ENCODE results near the gene VSTM2L.

The VSTM2L gene

DNA sequence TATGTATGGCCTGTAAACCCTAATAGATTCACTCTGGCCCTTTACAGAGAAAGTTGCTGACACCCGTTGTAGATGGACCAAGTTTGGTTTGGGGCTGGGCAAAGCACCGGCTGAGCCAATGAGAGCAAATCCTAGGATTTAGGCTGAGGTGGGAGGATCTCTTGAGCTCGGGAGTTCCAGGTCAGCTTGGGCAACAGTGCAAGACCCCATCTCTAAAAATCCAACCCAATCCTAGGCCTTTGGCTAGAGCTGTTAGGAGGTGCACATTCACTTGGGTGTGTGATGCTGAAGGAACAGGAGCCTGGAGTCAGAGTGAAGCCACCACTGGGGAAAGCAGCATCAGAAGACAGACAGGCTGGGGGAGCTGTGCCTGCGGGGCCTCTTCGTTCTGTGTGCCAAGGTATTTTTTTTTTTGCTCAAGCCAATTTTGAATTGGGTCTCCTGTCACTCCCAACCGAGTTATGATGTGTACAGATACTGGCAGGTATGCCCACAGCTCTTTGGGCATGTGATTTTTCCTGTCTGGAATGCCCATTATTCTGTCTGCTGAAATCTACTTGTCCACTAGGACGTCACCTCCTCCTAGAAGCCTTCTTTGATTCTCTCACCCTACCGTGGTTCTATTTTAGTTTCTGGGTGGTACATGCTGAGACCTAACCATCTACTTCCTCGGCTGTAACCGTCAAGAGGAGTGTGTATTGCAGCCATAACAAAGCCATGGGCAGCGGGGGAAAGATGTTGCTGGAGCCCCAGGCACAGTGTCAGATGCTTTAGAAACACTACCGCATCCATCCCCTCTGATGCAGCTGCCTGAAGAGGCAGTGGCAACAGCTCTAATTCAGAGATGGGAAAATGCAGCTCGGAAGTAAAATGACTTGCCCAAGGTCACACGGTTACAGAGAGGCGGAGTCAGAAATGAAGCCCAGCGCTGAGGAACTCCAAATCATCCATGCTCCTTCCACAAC is 76.4 kb downstream of the VSTM2L start:
- DNase-seq (ENCODE audit: insufficient read length) (no peak), FAIRE-seq (no peak)
- TF ChIP-seq POLR2A (IDR thresholded peaks at IDR 0.05; ENCODE audit: low read depth, low read length), result no peak
- no peak for TF ChIP-seq TAF1 (IDR thresholded peaks at IDR 0.05; ENCODE audit: borderline replicate concordance, low read depth, low read length)
- no peak for TF ChIP-seq POLR2AphosphoS5 (IDR thresholded peaks at IDR 0.05; ENCODE audit: low read depth, low read length)

DNA sequence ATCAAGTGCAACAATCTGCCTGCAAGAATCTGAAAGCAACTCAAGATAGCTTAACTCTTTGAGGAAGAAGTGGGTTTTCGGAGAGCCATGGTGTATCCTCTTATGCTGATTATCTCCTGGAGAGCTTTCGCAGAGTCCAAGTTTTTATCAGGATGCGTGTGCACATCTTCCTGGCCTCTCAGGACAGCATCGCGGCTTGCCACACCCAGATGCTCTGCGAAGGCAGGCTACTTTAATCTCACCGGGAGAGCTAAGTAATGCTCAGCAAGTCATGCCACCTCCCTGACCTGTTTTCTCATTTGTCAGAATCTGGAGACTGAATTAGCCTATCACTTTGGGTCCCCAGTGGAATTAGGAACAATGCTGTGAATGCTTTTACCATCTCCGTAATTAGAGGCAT is 77.5 kb downstream of the VSTM2L start:
- no peak for TF ChIP-seq POLR2A (IDR thresholded peaks at IDR 0.05; ENCODE audit: low read depth, low read length)
- TF ChIP-seq POLR2AphosphoS5 (IDR thresholded peaks at IDR 0.05; ENCODE audit: low read depth, low read length), result no peak
- no peak for TF ChIP-seq TAF1 (IDR thresholded peaks at IDR 0.05; ENCODE audit: borderline replicate concordance, low read depth, low read length)
- DNase-seq (ENCODE audit: insufficient read length) (no peak), FAIRE-seq (no peak)

DNA sequence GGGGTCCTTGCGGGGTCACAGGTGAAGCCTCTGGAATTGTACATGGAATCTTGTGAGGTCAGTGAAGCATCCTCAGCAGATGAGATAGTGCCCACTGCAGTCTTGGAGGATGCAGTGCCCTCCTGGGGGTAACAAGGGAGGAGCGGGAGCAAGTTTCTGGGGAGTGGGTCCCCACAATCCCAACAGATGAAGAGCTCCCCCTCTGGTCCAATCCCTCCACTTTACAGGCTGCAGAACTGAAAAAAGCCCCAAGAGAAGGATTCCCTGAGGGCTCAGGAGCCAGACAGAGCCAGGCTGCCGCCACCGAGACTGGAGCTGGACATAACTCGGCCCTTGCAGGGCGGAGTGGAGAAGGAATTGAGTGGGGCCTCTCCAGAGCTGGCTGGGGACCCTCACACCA is 77.9 kb downstream of the VSTM2L start:
- DNase-seq (ENCODE audit: insufficient read length), result no peak
- no peak for TF ChIP-seq TAF1 (IDR thresholded peaks at IDR 0.05; ENCODE audit: borderline replicate concordance, low read depth, low read length)
- TF ChIP-seq POLR2AphosphoS5 (IDR thresholded peaks at IDR 0.05; ENCODE audit: low read depth, low read length), result no peak
- no peak for TF ChIP-seq POLR2A (IDR thresholded peaks at IDR 0.05; ENCODE audit: low read depth, low read length)

DNA sequence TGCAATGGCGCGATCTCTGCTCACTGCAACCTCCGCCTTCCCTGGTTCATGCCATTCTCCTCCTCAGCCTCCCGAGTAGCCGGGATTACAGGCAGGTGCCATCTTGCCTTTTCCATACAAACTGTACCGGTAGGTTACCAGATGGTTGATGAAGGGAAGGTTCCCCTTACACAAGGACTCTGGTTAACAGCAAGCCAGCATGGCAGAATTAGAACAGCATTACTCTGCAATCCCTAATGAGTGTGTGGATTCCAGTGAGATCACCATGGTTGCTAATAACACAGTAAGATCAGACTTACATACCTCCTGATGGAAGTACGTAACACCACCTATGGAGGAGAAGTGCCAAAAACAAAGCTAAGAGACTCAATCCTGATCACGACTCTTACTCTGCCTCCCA is 78.6 kb downstream of the VSTM2L start:
- DNase-seq (ENCODE audit: insufficient read length), result no peak
- TF ChIP-seq TAF1 (IDR thresholded peaks at IDR 0.05; ENCODE audit: borderline replicate concordance, low read depth, low read length) (no peak), POLR2A (IDR thresholded peaks at IDR 0.05; ENCODE audit: low read depth, low read length) (no peak), POLR2AphosphoS5 (IDR thresholded peaks at IDR 0.05; ENCODE audit: low read depth, low read length) (no peak)

More for the DNA sequence above, 77.9 kb downstream of the VSTM2L start:
- no peak for FAIRE-seq

DNA sequence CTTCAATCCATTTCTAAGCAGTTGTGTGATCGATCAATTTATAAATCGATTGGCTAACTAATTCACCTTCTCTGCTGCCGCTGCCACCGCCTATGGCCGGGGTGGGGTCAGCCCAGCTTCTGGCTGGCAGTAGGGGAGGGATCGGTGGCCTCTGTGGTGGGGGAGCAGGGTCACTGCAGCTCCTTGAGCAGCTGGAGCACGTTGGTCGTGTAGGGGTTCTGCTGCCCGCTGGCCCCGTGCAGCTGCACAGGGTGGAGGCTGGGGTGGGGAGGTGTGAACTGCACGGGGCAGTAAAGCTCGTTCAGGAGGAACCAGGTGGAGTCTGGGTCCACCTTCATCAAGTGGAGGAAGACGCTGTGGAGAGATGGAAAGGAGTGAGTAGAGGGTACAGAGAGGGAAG is 80.4 kb downstream of the VSTM2L start:
- no peak for DNase-seq (ENCODE audit: insufficient read length)
- TF ChIP-seq TAF1 (IDR thresholded peaks at IDR 0.05; ENCODE audit: borderline replicate concordance, low read depth, low read length) (no peak), POLR2AphosphoS5 (IDR thresholded peaks at IDR 0.05; ENCODE audit: low read depth, low read length) (no peak), POLR2A (IDR thresholded peaks at IDR 0.05; ENCODE audit: low read depth, low read length) (no peak)
- no peak for FAIRE-seq

More for the DNA sequence above, 78.6 kb downstream of the VSTM2L start:
- no peak for FAIRE-seq

DNA sequence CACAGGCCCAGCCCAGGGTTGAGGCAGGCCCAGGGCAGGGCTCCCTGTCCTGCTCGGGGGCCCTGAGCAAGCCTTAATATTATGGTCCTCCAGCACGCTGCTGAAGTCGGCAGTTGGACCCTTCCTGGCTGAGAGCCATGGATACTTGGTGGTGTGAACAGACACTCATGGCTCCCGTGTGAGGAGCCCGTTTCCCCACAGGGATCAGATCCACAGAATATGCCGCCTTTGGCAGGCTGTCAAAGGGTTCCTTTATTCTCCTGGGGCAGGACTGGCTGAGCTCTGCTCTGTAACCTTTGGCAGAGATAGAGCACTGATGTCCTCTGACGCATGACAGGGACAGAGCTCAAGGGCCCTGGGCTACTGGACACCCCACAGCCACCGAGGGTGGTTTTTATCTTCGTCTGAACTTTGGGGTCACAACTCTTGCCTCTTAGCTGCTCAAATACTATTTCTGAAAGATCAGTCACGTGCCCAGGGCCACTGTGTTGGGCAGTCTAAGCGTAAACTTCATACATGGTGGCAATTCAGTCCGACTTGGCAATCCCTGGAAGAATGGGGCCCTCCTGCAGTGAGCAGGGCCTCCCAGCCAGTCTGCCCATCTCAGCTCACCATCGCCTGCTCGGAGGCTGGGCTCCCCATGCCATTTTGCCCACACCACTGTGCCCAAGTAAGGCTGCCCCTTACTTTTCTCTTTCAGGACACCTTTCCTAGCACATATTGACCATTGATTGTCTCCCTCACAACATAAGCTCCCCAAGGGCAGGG is 81.3 kb downstream of the VSTM2L start:
- no peak for DNase-seq (ENCODE audit: insufficient read length)
- FAIRE-seq, result no peak
- TF ChIP-seq TAF1 (IDR thresholded peaks at IDR 0.05; ENCODE audit: borderline replicate concordance, low read depth, low read length) (no peak), POLR2AphosphoS5 (IDR thresholded peaks at IDR 0.05; ENCODE audit: low read depth, low read length) (no peak), POLR2A (IDR thresholded peaks at IDR 0.05; ENCODE audit: low read depth, low read length) (no peak)

DNA sequence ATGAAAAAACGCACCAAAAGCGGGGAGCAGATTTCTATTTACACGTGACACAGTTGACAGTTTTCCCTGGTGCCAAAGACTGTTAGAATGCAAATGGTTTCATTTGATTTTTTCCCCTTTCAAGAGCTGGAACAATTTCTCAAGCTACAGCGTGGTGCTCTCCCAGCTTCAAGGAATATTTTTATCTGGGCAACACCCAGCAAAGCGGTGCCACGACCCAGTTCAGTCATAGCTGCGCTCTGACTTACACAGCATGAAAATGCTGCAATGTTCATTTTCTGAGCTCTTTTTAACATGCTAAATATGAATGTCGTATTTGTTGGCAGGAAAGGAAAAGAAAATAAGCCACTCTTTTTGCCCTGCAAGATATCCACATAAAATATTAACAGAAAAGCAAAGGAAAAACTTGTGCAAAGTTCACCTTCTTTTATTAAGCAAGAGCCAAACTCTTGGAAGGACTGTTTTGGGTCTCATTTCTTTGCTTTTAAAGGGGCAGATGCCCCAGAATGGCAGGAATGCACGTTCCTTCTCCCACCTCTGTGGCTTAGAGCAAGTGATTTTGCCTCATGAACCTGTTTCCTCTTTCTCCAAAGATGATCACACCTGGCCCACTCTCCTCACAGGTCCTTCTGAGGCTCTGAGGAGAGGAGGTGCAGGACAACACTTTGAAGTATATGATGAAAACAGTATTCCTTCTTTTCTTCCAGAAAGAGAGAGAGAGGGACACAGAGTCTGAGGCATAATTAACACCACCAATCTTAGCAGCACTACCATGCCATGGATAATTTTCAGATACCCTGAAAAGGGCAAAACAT is 83.3 kb downstream of the VSTM2L start:
- DNase-seq (ENCODE audit: insufficient read length) (no peak), FAIRE-seq (no peak)
- TF ChIP-seq POLR2AphosphoS5 (IDR thresholded peaks at IDR 0.05; ENCODE audit: low read depth, low read length), result no peak
- TF ChIP-seq TAF1 (IDR thresholded peaks at IDR 0.05; ENCODE audit: borderline replicate concordance, low read depth, low read length), result no peak
- no peak for TF ChIP-seq POLR2A (IDR thresholded peaks at IDR 0.05; ENCODE audit: low read depth, low read length)

DNA sequence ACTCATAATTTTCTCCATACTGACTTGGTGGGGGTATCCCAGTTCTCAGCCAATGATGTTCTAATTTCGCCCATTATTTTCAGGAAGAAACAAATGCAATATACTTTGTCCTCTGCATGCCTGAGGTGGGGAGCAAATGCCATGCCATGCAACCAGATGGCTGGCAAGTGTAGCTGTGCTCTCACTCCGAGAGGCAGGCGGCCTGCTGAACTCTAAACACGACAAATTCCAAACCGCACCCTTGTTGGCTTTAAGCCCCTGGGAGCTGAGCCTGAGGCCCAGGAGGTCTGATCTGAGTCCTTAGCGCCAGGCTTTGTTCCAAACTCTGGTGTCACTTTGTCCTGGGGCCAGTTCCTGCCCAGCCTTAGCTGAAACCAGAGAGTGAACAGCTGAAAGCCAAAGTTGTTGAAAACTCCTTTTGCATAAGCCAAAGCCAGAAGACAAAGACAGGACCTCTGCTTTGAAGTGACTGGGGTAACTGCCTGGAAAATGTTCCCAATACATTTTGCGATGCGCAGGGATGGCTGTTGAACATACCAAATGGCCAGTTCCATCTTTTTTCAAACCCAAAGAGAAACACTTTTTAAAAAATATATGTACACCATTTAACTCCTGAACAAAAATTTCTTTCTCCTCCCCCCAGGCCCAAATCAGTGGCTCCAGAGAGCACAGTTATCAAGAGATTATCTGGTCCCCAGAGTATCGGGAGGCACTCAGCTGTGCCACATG is 84.1 kb downstream of the VSTM2L start:
- DNase-seq (ENCODE audit: insufficient read length), result no peak
- TF ChIP-seq POLR2A (IDR thresholded peaks at IDR 0.05; ENCODE audit: low read depth, low read length), result no peak
- no peak for TF ChIP-seq POLR2AphosphoS5 (IDR thresholded peaks at IDR 0.05; ENCODE audit: low read depth, low read length)
- no peak for TF ChIP-seq TAF1 (IDR thresholded peaks at IDR 0.05; ENCODE audit: borderline replicate concordance, low read depth, low read length)
- no peak for FAIRE-seq

DNA sequence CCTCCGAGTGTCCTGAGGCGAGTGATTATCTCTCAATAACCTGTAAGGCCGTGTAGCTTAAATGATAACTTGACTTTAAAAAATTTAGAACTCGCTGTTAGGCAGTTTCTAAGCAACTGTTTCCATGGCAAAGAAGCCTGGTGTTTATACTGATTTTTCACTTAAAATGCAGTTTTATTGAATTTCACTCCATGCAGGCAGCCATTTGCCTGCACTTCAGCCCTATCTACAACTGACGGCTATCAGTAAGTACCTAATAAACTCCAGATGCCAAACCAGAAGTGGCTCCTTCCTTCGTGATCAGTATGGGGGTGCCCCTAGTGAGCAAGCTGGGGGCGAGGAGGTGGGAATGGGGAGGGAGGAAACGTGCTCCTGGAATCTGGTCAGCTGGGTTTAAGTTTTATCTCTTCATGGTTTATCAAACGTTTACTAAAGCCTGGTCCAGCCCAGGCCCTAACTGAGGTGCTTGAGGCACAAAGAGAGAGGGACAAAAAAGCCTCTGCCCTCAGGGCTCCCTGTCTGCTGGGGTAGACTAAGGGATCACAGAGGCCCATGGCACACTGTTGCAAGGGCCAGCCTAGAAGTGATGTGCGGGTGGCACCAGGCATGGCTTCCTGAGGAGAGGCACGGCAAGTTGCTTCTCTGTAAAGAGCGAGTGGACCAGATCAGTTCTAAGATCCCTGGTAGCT is 84.8 kb downstream of the VSTM2L start:
- DNase-seq (ENCODE audit: insufficient read length) (no peak), FAIRE-seq (no peak)
- TF ChIP-seq POLR2AphosphoS5 (IDR thresholded peaks at IDR 0.05; ENCODE audit: low read depth, low read length), result no peak
- no peak for TF ChIP-seq POLR2A (IDR thresholded peaks at IDR 0.05; ENCODE audit: low read depth, low read length)
- no peak for TF ChIP-seq TAF1 (IDR thresholded peaks at IDR 0.05; ENCODE audit: borderline replicate concordance, low read depth, low read length)

Data from GM12892 (cell line).